UCSD-AML1 (cell line): ENCODE results near the gene ARPIN.

Experiments
- DNase-seq: peaks from one replicate; lab custom pipeline; 2025; ENCODE audit not compliant: unreplicated experiment; lab: John Stamatoyannopoulos, UW

The ARPIN gene

DNA sequence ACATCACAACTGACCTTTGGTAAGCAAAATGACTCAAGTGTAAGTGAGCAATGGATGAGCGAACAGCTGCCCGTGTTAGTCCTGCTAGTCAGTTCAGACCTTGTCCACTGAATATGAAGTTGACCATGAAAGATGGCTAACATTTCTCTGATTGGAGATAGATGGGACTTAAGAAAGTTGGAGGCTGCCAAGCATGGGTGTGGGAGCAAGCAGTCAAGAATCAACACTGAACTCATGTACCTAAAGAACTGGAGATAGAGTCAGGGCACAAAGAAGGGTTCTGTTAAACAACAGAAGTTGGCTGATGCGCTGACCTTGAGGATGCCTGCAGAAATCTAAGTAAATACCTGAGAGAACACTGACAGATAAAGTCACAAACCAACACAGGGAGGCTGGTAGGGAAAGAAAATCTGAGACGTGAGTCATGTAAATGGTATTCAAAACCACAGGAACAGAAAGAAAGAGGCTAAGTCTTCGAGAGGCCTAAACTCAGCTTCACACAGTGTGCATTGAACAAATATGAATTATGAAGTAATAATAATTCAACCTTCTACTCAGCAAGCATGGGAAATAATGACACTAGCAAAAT is 67.4 kb downstream of the ARPIN start:
- no peak for DNase-seq
